Ureter (tissue), 1 donor: Measurements from ENCODE around the gene DOCK2. TPM values are rescaled to one million over a fixed set of nuclear protein-coding genes. Genes with fewer than 3 reads are reported as not detected.

Source experiments
- DNase-seq: peaks from one replicate; pipeline ENCODE4 v3.0.0-alpha.2; 2020; ENCODE audit warnings: low spot score
- total RNA-seq: library from RNA; stranded (reverse); gene quantifications from one replicate; pipeline ENCODE4 v1.2.4, GENCODE V29; 2023
- donor health status: DM: yes; HTN: yes; CAD: no.

DOCK2 gene
- total RNA-seq, 1 donor from 2014 or later: 22.4 TPM

DNA sequence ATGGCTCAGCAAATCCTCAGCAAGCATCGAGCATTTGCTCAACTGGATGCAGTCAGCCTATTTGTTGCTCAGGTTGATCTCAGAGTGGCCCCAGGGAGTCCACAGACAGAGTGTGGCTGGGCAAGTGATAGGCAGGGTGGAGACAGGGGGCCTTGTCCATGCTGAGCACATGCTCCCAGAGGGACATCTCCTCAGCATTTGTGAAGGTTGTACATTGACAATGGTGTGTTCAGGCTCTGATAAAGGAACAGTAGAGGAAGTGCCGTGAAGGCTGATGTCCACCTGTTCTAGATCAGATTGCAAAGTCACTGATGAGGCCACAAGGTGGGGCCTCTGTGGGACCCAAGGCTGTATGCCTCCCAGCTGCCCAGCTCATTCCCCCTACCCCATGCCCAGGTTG, 418.5 kb downstream of the DOCK2 start:
- DNase-seq: no peak

DNA sequence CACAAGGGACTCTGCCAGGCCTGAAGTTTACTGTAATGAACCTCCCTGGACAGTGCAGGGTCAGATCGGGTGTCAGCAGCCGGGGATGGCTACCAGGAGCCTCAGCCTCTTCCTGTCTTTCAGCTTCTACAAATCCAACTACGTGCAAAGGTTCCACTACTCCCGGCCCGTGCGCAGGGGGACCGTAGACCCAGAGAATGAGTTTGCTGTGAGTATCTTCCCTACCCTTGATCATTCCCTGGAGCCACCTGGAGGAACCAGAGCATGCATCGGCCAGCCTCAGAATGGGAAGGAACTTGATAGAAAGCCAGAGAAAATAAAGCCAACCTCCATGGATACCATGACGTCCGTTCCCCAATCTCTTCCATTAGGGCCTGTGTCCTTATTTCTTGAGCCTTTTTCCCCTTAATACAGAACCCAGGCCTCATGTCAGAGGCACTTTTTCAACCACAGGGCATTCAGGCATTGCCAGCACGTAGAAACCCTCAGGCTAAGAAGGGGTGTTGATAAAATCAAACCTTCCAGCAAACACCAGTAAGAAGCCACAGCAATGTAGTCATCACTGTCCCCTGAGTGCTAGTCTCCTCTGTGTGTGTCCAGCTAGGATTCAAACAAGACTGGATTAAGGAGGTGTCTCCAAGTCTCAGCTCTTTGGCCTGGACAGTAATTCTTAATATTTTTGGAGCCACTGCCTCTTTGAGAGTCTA, 419.6 kb downstream of the DOCK2 start:
- no peak for DNase-seq

DNA sequence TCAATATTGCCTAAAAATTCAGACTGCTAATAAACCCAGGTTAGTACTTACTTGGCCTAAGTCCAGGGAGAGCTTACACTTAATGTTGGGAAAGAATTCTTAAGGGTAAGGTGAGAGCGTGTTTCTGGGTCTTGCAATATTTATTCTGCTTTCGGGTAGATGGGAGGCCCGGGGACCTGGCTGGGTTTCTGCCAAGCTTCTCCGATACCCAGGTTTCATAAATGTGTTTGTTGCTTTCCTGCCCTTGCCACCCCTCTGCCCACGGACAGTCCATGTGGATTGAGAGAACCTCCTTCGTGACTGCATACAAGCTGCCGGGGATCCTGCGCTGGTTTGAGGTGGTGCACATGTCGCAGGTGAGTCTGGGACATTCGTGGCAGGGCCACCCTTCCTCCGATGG, 420.2 kb downstream of the DOCK2 start:
- DNase-seq: no peak

DNA sequence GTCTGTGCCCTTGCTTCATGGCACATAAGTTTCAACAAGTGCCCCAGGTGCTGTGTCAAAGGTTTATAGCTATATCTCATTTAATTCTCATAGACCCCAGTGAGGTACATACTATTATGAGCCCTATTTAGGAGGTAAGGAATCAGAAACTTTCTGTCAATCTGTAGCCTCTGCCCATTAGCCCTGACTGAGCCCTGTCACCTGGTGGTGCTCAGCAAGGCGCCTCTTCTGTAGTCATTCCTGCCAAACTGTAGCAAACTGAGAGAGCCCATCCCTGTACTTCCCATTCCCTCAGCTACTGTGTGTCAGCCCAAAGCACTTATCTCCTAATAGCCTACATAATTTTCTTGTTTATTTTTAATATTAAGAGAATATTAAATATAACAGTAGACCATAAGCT, 422.1 kb downstream of the DOCK2 start:
- DNase-seq: no peak

DNA sequence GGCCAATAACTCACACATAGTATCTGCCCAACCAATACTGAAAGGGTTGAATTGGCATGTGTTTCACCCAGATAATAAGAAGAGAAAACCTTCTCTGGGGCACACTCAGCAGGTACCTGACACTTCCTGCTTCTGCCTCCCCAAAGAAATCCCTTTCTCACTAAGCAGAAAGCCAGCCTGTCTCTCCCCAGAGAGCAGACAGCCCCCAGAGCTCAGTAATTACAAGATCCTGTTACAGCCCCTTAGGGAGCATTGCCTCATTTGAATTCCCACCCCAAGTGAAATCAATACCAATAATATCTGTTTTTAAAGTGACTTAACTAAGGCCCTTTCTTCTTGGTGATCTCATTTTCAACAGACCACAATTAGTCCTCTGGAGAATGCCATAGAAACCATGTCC, 430.1 kb downstream of the DOCK2 start:
- DNase-seq: no peak

DNA sequence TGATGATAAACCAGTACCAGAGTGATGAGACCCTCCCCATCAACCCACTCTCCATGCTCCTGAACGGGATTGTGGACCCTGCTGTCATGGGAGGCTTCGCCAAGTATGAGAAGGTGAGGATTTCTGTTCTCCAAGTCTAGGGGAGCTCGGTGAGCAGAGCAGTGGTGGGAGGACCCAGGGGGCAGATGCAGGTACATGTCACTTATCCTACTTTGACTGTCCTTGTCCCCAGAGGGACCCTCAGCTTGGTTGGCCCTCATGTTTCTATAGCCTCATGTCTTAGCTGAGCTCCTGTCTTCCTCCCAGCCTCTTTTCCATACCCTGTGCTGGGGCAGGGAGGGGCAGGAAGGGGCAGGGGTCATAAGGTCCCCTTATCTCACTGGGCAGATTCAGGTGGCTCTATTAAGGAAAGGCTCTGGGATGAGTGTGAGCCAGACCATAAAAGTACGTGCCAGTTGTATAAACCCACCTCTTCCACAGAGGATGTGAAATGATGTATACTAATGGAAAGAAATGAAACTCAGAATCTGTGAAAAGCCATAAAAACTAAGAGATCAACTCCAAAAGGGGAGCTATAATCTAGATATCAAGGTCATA, 430.6 kb downstream of the DOCK2 start:
- no peak for DNase-seq

DNA sequence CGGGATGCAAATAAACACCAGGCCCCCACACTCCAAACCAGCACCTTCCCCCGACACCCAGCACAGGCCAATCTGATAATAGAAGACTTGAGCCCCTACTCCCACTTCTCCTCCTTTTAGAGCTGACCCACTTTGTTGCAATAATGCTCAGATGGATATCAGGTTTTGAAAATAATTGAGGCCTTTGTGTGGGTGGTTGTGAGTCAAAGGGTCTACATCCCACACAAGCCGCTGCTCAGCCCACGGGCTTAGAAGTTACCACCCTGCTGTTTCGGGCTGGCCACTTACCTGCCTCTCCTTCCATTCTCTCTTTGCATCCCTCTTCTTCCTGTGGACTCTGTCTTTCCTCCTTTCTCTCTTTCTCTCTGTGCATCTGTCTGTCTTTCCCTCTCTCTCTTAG, 432.4 kb downstream of the DOCK2 start:
- DNase-seq: no peak

DNA sequence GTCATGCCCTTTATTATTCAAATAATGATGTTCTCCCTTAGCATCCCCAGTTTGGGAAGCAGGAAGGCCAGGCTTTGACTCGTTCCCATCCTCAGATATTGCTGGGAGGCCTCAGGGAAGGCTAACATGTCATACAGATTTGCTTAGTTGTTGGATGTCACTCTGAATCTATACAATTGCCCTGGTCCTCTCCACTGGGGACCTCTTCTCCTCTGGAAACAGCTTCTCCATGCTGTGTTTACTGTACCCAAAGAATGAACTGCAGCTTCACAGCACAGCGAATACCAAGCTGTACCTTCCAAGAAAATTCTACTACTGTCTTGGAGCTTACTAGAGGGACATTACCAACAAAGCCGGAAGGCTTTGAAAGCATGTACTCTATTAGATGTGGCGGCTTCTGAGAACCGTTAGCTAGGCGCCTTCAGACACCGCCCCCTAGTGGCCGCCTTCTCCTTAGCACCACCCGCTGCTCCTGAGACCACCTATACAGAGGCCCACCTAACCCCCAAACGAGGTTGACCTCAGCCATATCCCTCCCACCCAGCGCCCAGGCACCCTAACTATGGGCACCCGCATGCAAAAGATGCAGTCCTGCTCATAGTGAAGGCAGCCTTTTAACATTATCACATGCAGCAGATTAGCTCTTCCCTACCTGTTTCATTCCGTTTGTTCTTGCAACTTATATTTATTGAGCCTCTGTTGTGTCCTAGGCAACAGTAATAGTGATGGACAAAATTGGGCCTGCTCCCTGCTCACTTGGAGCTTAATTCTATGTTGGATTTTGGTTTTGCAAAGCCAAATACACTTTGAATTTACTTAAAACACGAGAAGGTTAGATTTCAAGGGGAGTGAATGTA, 433.7 kb downstream of the DOCK2 start:
- no peak for DNase-seq

DNA sequence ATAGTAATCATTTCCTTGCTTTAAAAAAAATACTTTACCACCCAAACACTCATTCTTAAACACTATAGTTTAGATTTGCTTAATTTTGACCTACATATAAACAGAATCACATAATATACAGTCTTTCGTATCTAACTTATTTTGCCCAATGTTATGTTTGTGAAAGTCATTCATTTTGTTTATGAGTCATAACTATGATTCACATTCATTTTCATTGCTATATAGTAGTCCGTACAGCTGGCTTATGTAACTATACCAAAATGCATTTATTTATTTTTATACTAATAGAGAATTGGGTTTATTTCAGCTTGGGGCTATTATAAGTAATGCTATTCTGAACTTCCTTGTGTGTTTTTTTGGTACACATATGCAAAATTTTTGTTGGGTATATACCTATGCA, 434.7 kb downstream of the DOCK2 start:
- DNase-seq: no peak

DNA sequence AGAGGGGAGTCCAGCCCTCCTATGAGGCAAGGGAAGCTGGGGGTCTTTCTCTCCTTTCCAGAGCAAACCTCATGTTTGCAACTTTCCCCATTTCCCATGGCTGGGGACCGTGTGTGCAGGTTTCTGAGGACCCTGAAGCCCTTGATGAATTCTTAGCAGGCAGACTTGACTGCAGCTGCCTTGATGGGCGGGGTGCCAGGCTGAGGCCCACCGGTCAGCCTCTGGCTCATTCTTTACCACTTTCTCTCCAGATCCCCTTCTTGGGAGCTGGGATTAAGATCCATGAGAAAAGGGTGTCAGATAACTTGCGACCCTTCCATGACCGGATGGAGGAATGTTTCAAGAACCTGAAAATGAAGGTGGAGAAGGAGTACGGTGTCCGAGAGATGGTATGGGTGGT, 438.6 kb downstream of the DOCK2 start:
- no peak for DNase-seq

DNA sequence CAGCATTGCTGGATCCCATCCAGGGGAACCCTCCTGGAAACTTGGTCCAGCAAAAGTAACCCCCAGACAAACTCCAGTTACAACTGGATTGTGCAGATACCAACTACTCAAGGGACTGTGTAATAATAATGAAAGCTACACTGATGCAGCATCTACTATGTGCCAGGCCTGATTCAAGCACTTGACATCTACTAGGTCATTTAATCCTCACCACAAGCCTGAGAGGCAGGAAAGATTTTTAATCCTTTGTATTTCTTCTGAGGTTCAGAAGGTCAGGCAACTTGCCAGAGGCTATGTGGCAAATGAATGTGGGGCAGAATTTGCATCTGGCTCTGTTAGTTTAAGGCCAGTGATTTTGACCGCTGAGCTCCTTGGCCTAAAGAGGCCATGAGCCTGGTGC, 439.1 kb downstream of the DOCK2 start:
- no peak for DNase-seq

DNA sequence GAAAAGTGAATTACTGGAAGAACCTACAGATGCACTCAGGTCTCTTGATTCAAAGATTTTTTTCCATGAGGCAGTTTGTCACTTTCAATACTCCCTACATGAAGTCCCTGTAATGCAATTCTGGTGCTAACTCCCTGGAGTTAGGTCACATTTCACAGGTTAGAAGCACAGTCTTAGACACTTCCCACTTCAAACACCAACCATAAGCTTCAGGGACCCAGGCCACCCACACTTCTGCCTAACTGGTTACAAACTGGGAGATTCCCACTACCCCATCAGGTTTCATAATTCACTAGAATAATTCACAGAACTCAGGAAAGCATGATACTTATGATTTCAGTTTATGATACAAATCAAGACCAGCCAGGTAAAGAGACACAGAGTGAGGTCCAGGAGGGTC, 439.7 kb downstream of the DOCK2 start:
- DNase-seq: no peak

DNA sequence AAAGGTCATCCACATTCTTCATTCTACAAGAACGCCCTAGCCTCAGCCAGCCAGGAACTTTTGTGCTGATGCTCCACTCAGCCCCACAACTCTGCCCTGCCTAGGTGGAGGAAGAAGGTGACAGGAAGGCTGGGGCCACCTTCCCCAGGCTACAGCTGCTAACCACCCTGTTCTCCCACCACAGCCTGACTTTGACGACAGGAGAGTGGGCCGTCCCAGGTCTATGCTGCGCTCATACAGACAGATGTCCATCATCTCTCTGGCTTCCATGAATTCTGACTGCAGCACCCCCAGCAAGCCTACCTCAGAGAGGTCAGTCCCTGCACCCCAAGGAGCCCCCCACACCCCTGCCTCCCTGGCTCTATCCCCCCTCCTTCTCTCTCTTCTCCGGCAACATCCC, 440.5 kb downstream of the DOCK2 start:
- DNase-seq: no peak

DNA sequence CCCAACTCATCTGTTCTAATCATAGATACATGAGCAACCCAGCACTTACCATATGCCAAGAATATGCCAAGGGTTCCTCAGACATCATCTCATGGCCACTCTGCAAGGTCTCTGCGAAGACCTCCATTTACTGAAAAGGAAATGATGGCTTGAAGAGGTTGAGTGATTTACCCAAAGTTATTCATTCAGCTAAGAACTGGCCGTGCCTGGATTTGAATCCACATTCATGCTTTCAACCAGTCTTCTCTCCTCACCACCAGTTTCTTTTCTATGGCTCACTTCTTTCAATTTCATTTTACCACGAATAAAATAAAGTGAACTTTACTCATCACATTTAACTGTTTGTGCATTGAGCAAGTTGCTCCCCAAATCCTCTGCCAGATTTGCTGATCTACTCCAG, 441.4 kb downstream of the DOCK2 start:
- DNase-seq: no peak

DNA sequence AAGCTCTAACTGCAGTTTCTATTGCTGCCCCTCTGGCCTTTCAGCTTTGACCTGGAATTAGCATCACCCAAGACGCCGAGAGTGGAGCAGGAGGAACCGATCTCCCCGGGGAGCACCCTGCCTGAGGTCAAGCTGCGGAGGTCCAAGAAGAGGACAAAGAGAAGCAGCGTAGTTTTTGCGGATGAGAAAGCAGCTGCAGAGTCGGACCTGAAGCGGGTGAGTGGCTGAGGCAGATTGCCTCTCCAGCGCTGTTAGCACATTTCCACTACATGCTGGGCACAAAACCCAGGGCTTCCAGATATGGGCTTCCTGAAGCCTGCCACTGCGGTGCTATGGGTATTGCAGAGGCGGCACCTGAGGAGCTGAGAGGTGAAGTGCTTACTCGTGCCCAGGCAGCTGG, 441.9 kb downstream of the DOCK2 start:
- no peak for DNase-seq

DNA sequence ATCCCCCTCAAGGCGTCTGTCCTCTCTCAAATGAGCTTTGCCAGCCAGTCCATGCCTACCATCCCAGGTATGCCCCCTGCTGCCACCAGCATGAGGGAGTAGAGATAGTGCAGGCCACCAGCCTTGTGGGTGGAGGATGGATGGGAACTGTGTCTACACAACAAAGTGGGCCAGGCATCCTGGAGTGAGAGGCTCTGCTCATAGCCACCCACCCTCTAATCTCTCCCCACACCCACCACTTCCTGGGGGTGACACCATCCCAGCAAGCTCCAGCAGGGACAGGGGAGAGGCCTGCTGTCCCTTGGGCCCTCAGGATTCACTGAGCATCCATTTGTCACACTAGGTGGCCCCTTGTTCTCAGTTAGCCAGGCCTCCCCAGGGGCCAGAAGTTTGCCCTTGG, 443.1 kb downstream of the DOCK2 start:
- DNase-seq: no peak

DNA sequence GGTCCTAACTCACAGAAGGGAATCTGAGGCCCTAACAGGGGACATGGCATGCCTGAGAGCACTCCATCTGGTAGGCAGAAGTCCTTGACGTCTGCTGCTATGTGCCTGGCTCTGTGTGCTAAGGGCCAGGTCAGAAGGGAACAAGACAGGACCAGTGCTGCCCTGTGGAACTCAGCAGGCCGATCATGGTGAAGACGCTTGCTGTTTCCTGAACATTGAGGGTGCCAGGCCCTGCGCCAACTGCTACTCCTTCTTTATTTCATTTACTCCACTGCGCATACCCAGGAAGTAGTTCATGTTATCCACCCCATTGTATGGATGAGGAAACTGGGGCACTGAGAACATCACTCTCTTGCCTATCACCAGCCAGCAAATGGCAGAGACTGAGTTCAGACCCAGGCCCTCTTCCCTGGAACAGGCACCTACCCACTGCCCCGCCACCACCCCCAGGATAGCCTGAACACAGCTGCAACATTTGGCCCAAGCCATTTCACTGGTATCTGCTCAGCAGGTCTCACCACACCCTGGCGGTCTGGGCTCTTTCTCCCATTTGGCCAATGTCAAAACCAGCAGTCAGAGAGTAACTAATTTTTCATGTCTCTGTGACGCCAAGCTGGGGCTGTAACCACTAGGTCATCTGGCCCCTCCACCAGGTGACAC, 443.8 kb downstream of the DOCK2 start:
- DNase-seq: no peak

DNA sequence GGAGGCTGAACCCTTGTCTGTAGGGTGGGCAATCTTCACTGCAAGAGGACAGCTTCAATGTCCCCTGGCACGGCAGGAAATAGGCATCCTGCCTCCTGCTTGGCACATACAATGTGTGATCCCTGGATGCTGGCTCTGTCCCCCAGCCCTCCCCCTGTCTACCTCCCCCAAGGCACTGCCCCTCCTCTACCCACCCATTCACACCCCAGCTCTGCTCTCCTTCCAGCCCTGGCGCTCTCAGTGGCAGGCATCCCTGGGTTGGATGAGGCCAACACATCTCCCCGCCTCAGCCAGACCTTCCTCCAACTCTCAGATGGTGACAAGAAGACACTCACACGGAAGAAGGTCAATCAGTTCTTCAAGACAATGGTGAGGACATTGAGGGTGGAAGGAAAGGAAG, 444.5 kb downstream of the DOCK2 start:
- no peak for DNase-seq

DNA sequence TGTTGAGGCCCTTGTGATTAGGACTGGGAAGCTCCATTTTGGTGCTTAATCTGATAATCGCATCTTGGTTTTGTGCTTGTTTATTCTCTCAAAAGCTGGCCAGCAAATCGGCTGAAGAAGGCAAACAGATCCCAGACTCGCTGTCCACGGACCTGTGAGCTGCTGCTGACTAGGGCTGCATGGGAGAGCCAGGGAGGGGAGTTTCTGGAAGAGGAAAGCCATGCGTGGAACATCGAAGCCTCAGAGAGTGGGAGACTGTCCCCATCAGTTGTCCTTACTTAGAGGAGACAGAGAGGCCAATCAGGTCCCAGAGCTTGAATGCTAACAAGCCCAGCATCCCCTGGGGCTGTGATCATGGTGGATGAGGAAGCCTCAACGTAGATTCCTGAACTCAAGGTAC, 445.6 kb downstream of the DOCK2 start:
- no peak for DNase-seq

DNA sequence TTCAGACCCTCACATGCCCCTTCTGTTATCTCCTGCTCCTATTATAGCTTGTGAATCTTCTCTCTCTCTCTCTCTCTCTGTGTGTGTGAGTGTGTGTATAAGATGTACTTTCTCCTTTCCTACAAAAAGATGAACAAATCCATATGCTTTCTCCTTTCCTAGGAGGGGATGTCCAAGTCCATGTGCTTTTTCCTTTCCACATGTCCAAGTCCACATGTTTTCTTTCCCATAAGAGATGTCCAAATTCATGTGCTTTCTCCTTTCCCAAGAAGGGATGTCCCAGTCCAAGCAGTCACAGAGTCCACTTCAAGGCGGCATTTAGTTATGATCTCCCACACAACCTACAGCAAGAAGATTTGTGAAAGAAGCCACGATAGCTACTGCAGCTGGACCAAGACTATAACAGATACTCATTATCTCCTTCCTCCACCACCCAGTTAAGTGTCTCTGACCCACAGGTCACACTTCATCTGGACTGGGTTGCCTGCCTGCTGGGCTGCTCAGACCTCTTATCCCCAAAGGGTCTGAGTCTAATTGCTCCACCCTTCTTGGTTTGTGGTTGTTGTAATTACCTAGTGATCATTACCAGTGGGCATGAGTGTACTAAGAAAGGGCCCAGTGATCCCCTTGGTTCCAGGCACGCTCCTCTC, 450.2 kb downstream of the DOCK2 start:
- DNase-seq: no peak

DNA sequence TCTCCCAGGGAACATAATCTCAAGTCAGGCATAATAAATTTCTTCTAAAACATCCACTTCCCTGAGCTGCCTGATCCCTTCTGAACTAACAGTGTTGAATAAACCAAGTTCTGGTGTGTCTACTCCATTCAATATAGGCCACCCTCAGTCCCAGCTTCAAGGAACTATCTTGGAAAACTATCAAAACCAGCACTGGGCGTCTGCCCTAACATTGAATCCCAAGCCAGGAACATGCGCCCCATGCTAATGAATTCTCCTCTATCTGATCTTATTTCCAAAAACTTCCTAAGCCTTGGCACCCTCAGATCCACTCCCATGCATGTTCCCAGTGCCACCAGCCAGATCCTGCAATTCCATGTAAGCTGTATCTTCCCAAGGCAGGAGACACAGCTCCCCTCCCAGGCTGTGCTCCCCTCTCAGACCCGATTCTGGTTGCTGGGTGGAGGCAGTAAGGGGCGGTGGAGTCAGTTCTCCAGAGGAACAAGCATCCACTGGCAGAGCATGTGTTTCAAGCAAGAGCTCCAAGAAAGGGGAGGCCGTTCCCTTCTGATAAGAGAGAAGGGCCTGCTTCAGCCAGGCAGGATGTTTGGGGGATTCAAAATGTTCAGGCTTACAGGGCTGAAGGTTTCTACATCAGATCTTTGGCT, 455.5 kb downstream of the DOCK2 start:
- DNase-seq: no peak
